Measurements from ENCODE around the gene C1GALT1.
"Not testable (repeated sequence)": the region's sequence is repeated elsewhere in the genome, so short reads cannot be mapped to it uniquely, and the experiment has no call there.

Gene C1GALT1

GRCh38 chr7:7237201-7237977, 55.0 kb downstream of the C1GALT1 start:
- DNase-seq (ENCODE audit: low read depth) = no peak

- DNase-seq (ENCODE audit: low read depth) = no peak
Observed at GRCh38 chr7:7237978-7238267, 55.6 kb downstream of the C1GALT1 start.

- no peak for DNase-seq (ENCODE audit: low read depth)
Observed at GRCh38 chr7:7239346-7239745, 57.0 kb downstream of the C1GALT1 start.

GRCh38 chr7:7242899-7243298, 60.6 kb downstream of the C1GALT1 start:
- DNase-seq (ENCODE audit: low read depth) = no peak

- not testable (repeated sequence) for DNase-seq (ENCODE audit: low read depth)
Observed at GRCh38 chr7:7245233-7245632, 62.9 kb downstream of the C1GALT1 start.

- no peak for DNase-seq (ENCODE audit: low read depth)
Observed at GRCh38 chr7:7246223-7246622, 63.9 kb downstream of the C1GALT1 start.

- DNase-seq (ENCODE audit: low read depth) = no peak
Observed at GRCh38 chr7:7247658-7248057, 65.3 kb downstream of the C1GALT1 start.

GRCh38 chr7:7249814-7250213, 67.5 kb downstream of the C1GALT1 start:
- DNase-seq (ENCODE audit: low read depth) = no peak

GRCh38 chr7:7251742-7252141, 69.4 kb downstream of the C1GALT1 start:
- no peak for DNase-seq (ENCODE audit: low read depth)

GRCh38 chr7:7254319-7254718, 72.0 kb downstream of the C1GALT1 start:
- DNase-seq (ENCODE audit: low read depth) = no peak

GRCh38 chr7:7254908-7255307, 72.6 kb downstream of the C1GALT1 start:
- no peak for DNase-seq (ENCODE audit: low read depth)

- DNase-seq (ENCODE audit: low read depth) = no peak
Observed at GRCh38 chr7:7256731-7257274, 74.5 kb downstream of the C1GALT1 start.

- DNase-seq (ENCODE audit: low read depth) = no peak
Observed at GRCh38 chr7:7257899-7258692, 75.8 kb downstream of the C1GALT1 start.

GRCh38 chr7:7261863-7262262, 79.5 kb downstream of the C1GALT1 start:
- DNase-seq (ENCODE audit: low read depth) = no peak

GRCh38 chr7:7263297-7264230, 81.2 kb downstream of the C1GALT1 start:
- no peak for DNase-seq (ENCODE audit: low read depth)

- DNase-seq (ENCODE audit: low read depth) = no peak
Observed at GRCh38 chr7:7264306-7265040, 82.1 kb downstream of the C1GALT1 start.

GRCh38 chr7:7265081-7266075, 83.0 kb downstream of the C1GALT1 start:
- no peak for DNase-seq (ENCODE audit: low read depth)

- DNase-seq (ENCODE audit: low read depth) = no peak
Observed at GRCh38 chr7:7266257-7266881, 84.0 kb downstream of the C1GALT1 start.

GRCh38 chr7:7271094-7271874, 88.9 kb downstream of the C1GALT1 start:
- no peak for DNase-seq (ENCODE audit: low read depth)
